AG04449 (cell line): ENCODE measurements around the gene B4GALNT1.
"Not testable (repeated sequence)": the region's sequence is repeated elsewhere in the genome, so short reads cannot be mapped to it uniquely, and the experiment has no call there.

Source experiments
- CTCF ChIA-PET: fragments of 350-600 bp; formaldehyde crosslinking; extraction: SDS; loops from one replicate; lab custom pipeline; 2021; ENCODE audit warnings: antibody characterized with exemption; lab: Yijun Ruan, JAX
- POLR2A ChIA-PET: fragments of 400-600, 350-600 bp; formaldehyde crosslinking; extraction: SDS; loops from one replicate; lab custom pipeline; 2020; ENCODE audit warnings: antibody characterized with exemption, inconsistent platforms; lab: Yijun Ruan, JAX
- DNase-seq: peaks from one replicate; pipeline ENCODE4 v3.0.0-alpha.2; 2010; ENCODE audit warnings: low read depth, low spot score
- H3K4me3 ChIP-seq: 2 replicates; pipeline ENCODE4 v1.5.1; 2011; ENCODE audit warnings: low read depth, mild to moderate bottlenecking, control low read depth, low read length
- CTCF ChIP-seq: IDR thresholded peaks from one replicate; pipeline ENCODE4 v1.5.1; 2011; ENCODE audit warnings: mild to moderate bottlenecking, moderate library complexity, low read length, control low read depth, inconsistent platforms; ENCODE audit not compliant: insufficient read depth; ENCODE audit errors: missing control alignments

B4GALNT1 gene

DNA sequence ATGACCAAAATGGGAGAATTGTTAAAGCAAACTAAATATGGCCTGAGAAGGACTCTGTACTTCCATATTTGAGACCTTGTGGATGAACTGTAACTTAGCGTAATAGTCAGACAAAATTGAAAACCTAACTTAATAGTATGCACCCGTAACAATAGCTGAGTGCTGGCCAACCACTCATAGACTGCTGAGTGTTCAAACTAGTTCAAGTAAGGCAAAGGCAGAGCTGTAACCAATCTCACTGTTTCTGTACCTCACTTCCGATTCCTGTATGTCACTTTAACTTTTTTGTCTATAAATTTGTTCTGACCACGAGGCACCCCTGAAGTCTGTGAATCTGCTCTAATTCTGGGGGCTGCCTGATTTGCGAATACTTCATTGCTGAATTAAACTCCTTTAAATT, 33.9 kb upstream of the B4GALNT1 start:
- TF ChIP-seq CTCF, result no peak
- no peak for DNase-seq
- ChIA-PET POLR2A (no interaction called here), CTCF (no interaction called here)
- H3K4me3 ChIP-seq, result no peak overlapping the region

GRCh38 chr12:57665066-57665820, 32.2 kb upstream of the B4GALNT1 start:
- POLR2A ChIA-PET, CTCF ChIA-PET, DNase-seq, H3K4me3 ChIP-seq: not testable (repeated sequence)

DNA sequence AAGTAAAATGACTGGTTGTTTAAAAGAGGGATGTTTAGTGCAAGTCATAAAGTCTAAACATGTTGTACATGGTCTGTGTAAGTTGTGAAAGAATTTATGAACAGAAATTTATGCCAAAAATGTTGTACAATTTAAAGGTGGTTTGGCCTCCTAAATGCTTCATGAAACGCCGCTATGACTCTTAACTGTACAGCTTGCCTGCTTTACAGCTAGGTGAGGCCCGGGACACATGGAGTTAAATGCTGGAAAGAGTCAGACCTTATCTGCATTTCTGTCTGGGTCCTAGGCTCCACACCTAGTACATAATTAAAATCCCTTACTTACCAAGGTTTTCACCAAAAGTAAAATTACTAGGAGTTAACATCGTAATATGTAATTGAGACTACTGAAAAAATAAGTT, 28.4 kb upstream of the B4GALNT1 start:
- POLR2A ChIA-PET, result no interaction called here
- H3K4me3 ChIP-seq, result no peak overlapping the region
- no peak for DNase-seq
- CTCF ChIA-PET, result interaction anchor here (0.6 to 4.3 kb wide), 7 partner anchors 22 to 198 kb away, joined by 3 to 15 read pairs (median 5); partner anchors contain the start of gene B4GALNT1
- no peak for TF ChIP-seq CTCF

GRCh38 chr12:57658890-57659289, 25.9 kb upstream of the B4GALNT1 start:
- ChIA-PET POLR2A (no interaction called here), CTCF (interaction anchor here (1.2 to 4.3 kb wide), 2 partner anchors 18 to 75 kb away, joined by 3 to 15 read pairs; no protein-coding TSS in a partner anchor)
- no peak for TF ChIP-seq CTCF
- DNase-seq, result no peak
- H3K4me3 ChIP-seq, result no peak overlapping the region

DNA sequence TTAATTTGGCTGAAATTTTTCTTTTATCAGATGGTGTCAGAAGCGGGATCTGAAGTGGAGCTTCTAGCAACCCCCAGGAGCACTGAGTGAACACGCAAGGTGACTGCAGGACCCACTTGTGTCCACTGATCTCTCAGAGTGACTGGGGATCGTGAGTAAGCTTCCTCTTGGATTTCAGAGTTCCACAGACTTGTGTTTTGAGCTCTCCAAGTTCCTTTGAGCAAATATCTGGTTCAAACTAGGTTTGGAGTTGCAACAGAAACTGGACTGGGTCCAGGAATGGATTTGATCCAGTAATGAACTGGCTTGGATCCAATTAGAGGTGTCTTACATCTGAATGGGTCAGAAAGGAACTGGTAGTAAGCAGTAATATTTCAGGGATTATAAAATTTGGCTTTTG, 24.7 kb upstream of the B4GALNT1 start:
- POLR2A ChIA-PET, result no interaction called here
- CTCF ChIA-PET, result interaction anchor here (1.0 to 1.5 kb wide), 6 partner anchors 13 to 76 kb away, joined by 3 to 6 read pairs (median 4); partner anchors contain the start of gene B4GALNT1

GRCh38 chr12:57656408-57656807, 23.4 kb upstream of the B4GALNT1 start:
- CTCF ChIA-PET, result interaction anchor here (0.7 to 1.5 kb wide), 3 partner anchors 18 to 34 kb away, joined by 3 to 4 read pairs (median 3); no protein-coding TSS in a partner anchor

More for the DNA sequence above, 24.7 kb upstream of the B4GALNT1 start:
- DNase-seq, result no peak
- H3K4me3 ChIP-seq, result no peak overlapping the region
- no peak for TF ChIP-seq CTCF

DNA sequence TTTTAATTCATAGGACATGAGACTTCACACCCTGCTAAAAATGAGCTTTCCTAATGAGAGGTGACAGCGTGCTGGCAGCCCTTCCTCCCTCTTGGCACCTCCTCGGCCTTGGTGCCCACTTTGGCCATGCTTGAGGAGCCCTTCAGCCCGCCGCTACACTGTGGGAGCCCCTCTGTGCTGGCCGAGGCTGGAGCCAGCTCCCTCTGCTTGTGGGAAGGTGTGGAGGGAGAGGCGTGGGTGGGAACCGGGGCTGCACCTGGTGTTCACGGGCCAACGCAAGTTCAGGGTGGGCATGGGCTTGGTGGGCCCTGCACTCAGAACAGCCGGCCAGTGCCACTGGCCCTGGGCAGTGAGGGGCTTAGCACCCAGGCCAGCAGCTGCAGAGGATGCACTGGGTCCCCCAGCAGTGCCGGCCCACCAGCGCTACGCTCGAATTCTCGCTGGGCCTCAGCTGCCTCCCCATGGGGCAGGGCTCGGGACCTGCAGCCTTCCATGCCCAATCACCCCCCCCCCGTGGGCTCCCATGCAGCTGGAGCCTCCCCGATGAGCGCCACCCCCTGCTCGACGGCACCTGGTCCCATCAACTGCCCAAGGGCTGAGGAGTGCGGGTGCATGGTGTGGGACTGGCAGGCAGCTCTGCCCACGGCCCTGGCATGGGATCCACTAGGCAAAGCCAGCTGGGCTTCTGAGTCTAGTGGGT, 22.7 kb upstream of the B4GALNT1 start:
- no peak overlapping the region for H3K4me3 ChIP-seq
- no peak for TF ChIP-seq CTCF
- POLR2A ChIA-PET, result no interaction called here
- no peak for DNase-seq
- CTCF ChIA-PET, result interaction anchor here (0.9 to 1.5 kb wide), 3 partner anchors 13 to 72 kb away, joined by 4 to 5 read pairs (median 4); no protein-coding TSS in a partner anchor

More at GRCh38 chr12:57656408-57656807, 23.4 kb upstream of the B4GALNT1 start:
- H3K4me3 ChIP-seq, POLR2A ChIA-PET, DNase-seq: not testable (repeated sequence)
